HepG2 (cell line): ENCODE results near the gene EPN3. TPM values are rescaled to one million over a fixed set of nuclear protein-coding genes. Genes with fewer than 3 reads are reported as not detected.

Source experiments
- CBFB ChIP-seq: sonication (generic); formaldehyde crosslinking; IDR thresholded peaks from 2 replicates; pipeline ENCODE4 v1.4.0; 2020; ENCODE audit warnings: missing genetic modification reagents
- TBL1XR1 ChIP-seq: fragments of 150-350 bp; IDR thresholded peaks from 2 replicates; pipeline ENCODE4 v1.6.1; 2014; ENCODE audit warnings: borderline replicate concordance, low read length; ENCODE audit not compliant: partially characterized antibody
- TCF7 ChIP-seq: sonication (generic); IDR thresholded peaks from 2 replicates; pipeline ENCODE4 v1.6.1; 2016; ENCODE audit warnings: antibody characterized with exemption, low read depth
- ZBTB40 ChIP-seq, 2 experiments: fragments of 450-650 bp in 1 of 2; sonication (generic) in 1 of 2; formaldehyde crosslinking in 1 of 2; IDR thresholded peaks; 2 replicates each; pipeline versions ENCODE4 v1.6.1 to v1.8.0; 2016 to 2022; ENCODE audit warnings: antibody characterized with exemption in 1 of 2, mild to moderate bottlenecking in 1 of 2, missing genetic modification reagents in 1 of 2
- polyA plus RNA-seq, 8 experiments: library from polyadenylated mRNA; depleted of rRNA in 3 of 8; stranded (reverse) in 7 of 8; unstranded in 1 of 8; fragments of >200 nt; fragmentation: Illumina TruSeq in 4 of 8; extraction: Trizol in 4 of 8; gene quantifications; 2 replicates each; pipeline versions ENCODE4 v1.2.1 to v1.2.3, GENCODE V29; 2011 to 2016; ENCODE audit warnings: low read depth in 4 of 8, missing spikeins in 1 of 8, mixed read lengths in 1 of 8; ENCODE audit not compliant: insufficient read depth in 1 of 8
- total RNA-seq, 5 experiments: library from RNA; depleted of rRNA; stranded (reverse); fragments of >200 nt; fragmentation: Illumina TruSeq; extraction: Trizol; gene quantifications; 2 replicates each; pipeline ENCODE4 v1.2.3, GENCODE V29; 2016; ENCODE audit warnings: low read depth in 1 of 5
- TF ChIP-seq, protein P1 (sequence below): sonication (generic); formaldehyde crosslinking; IDR thresholded peaks from 2 replicates; pipeline ENCODE4 v1.5.1; 2020; ENCODE audit warnings: mild to moderate bottlenecking, moderate library complexity, missing genetic modification reagents
- TF ChIP-seq, protein P2 (sequence below): sonication (generic); formaldehyde crosslinking; IDR thresholded peaks from 2 replicates; pipeline ENCODE4 v1.9.0; 2021; ENCODE audit warnings: missing genetic modification reagents, mild to moderate bottlenecking, borderline replicate concordance

EPN3 gene
- total and polyA plus RNA-seq, 2 of the 13 experiments (the other 11 are each of a cell fraction or from before 2014, with no cell fraction given) = 0.11 to 0.95 TPM

DNA sequence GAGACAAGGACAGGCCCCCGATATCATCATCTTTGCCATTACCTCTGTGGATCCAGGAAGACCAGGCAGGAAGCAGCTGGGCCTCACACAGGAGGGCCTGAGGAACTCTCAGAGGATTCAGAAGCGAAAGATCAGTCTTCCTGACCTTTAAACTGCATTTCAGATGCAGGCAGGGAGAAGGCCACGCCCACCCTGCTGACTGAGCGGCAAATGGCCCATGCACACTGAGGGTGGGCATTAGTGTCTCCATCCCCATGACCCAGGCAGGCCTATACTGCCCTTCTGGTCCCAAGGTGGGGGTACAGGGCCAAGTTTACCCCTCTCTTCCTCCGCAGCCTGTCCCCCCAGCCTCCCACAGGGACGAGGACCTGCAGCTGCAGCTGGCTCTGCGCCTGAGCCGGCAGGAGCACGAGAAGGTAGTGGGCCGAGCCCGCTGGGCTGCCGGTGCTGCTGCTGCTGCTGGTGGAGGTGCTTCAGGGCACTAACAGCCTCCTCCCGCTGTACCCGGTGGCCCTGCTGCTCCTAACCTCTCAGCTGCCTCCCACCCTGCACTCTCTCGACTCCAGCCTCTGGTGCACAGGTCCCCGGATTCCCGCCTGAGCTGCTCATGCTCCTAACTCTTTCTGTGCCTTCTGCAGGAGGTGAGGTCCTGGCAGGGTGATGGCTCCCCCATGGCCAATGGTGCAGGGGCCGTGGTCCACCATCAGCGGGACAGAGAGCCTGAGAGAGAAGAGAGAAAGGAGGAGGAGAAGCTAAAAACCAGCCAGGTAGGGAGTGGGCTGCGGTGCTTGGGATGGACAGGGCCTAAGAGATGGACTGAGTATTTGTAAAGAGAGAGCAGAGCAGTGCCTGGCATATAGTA lies 6.2 kb downstream of the EPN3 start (continued):
- TF ChIP-seq TBL1XR1 = no peak
- TF ChIP-seq, protein P1, sequence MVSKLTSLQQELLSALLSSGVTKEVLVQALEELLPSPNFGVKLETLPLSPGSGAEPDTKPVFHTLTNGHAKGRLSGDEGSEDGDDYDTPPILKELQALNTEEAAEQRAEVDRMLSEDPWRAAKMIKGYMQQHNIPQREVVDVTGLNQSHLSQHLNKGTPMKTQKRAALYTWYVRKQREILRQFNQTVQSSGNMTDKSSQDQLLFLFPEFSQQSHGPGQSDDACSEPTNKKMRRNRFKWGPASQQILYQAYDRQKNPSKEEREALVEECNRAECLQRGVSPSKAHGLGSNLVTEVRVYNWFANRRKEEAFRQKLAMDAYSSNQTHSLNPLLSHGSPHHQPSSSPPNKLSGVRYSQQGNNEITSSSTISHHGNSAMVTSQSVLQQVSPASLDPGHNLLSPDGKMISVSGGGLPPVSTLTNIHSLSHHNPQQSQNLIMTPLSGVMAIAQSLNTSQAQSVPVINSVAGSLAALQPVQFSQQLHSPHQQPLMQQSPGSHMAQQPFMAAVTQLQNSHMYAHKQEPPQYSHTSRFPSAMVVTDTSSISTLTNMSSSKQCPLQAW (CRISPR knock-in tag) = no peak
- TF ChIP-seq CBFB (CRISPR knock-in tag) = no peak
- TF ChIP-seq, protein P2, sequence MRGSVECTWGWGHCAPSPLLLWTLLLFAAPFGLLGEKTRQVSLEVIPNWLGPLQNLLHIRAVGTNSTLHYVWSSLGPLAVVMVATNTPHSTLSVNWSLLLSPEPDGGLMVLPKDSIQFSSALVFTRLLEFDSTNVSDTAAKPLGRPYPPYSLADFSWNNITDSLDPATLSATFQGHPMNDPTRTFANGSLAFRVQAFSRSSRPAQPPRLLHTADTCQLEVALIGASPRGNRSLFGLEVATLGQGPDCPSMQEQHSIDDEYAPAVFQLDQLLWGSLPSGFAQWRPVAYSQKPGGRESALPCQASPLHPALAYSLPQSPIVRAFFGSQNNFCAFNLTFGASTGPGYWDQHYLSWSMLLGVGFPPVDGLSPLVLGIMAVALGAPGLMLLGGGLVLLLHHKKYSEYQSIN (CRISPR knock-in tag) = no peak
- no peak for TF ChIP-seq ZBTB40 (IDR thresholded peaks at IDR 0.05)
- no peak; the same call in 1 of the 2 replicates for TF ChIP-seq ZBTB40 (CRISPR knock-in tag; IDR thresholded peaks at IDR 0.05)
- no peak for TF ChIP-seq TCF7
